ENCODE data around the gene TMEM256. TPM values are rescaled to one million over a fixed set of nuclear protein-coding genes. Genes with fewer than 3 reads are reported as not detected.

Gene TMEM256
- total and polyA plus RNA-seq, 9 donors, result 44.0 to 133 (median 85.2) TPM

GRCh38 chr17:7428557-7428956 is 24.7 kb upstream of the TMEM256 start, which contains the start of gene SPEM3:
TSS of gene SPEM3 (plus strand) at chr17:7428857. CDS start at chr17:7428903, 46 bp downstream.
- WGBS, 3 donors, result 54 to 60% (median 56%) methylated on average over 5 of the region's 5 CpGs

GRCh38 chr17:7427549-7427948 is 23.7 kb upstream of the TMEM256 start:
- no peak overlapping the region for H3K27ac ChIP-seq
- H3K4me3 ChIP-seq, result no peak overlapping the region
- TF ChIP-seq CTCF (IDR thresholded peaks at IDR 0.05) (no peak), EP300 (IDR thresholded peaks at IDR 0.05) (no peak), POLR2A (IDR thresholded peaks at IDR 0.05) (no peak)
- no peaks in the 10 kb centered on the region for H3K36me3 ChIP-seq
- H3K9me3 ChIP-seq, result no peaks in the 10 kb centered on the region
- no peak for DNase-seq
- 79 to 88% (median 82%) methylated on average over 7 of the region's 7 CpGs for WGBS, 3 donors
- no peaks in the 10 kb centered on the region for H3K27me3 ChIP-seq
- intact Hi-C loops (cut with DNase I), result no loop called here
- no peaks in the 10 kb centered on the region for H3K4me1 ChIP-seq (ENCODE audit: insufficient read depth)

More at GRCh38 chr17:7428557-7428956, 24.7 kb upstream of the TMEM256 start, which contains the start of gene SPEM3:
- no peak for DNase-seq
- Histone ChIP-seq H3K4me1 (ENCODE audit: insufficient read depth) (no peaks in the 10 kb centered on the region), H3K27me3 (no peaks in the 10 kb centered on the region), H3K9me3 (no peaks in the 10 kb centered on the region), H3K36me3 (no peaks in the 10 kb centered on the region), H3K27ac (no peak within 1 kb of the TSS), H3K4me3 (no peak within 1 kb of the TSS)
- intact Hi-C loops (cut with DNase I), result no loop called here
- TF ChIP-seq CTCF (IDR thresholded peaks at IDR 0.05) (no peak), EP300 (IDR thresholded peaks at IDR 0.05) (no peak), POLR2A (IDR thresholded peaks at IDR 0.05) (no peak)

- Histone ChIP-seq H3K36me3 (no peaks in the 10 kb centered on the region), H3K27me3 (no peaks in the 10 kb centered on the region), H3K27ac (no peak overlapping the region), H3K4me1 (ENCODE audit: insufficient read depth) (no peaks in the 10 kb centered on the region), H3K4me3 (no peak overlapping the region), H3K9me3 (no peaks in the 10 kb centered on the region)
- intact Hi-C loops (cut with DNase I), result no loop called here
- TF ChIP-seq POLR2A (IDR thresholded peaks at IDR 0.05) (no peak), EP300 (IDR thresholded peaks at IDR 0.05) (no peak), CTCF (IDR thresholded peaks at IDR 0.05) (no peak)
- DNase-seq, result no peak
- 89 to 92% (median 91%) methylated on average over 26 to 29 of the region's 29 CpGs for WGBS, 3 donors
Observed at GRCh38 chr17:7426896-7427489, 23.1 kb upstream of the TMEM256 start.

GRCh38 chr17:7426203-7426863 is 22.4 kb upstream of the TMEM256 start:
- no peak for DNase-seq
- Histone ChIP-seq H3K4me1 (ENCODE audit: insufficient read depth) (no peaks in the 10 kb centered on the region), H3K4me3 (no peak overlapping the region), H3K9me3 (no peaks in the 10 kb centered on the region), H3K27ac (no peak overlapping the region), H3K27me3 (no peaks in the 10 kb centered on the region), H3K36me3 (no peaks in the 10 kb centered on the region)
- TF ChIP-seq POLR2A (IDR thresholded peaks at IDR 0.05), result no peak
- no peak for TF ChIP-seq CTCF (IDR thresholded peaks at IDR 0.05)
- no peak for TF ChIP-seq EP300 (IDR thresholded peaks at IDR 0.05)
- WGBS, 3 donors, result 93 to 95% (median 94%) methylated on average over 30 to 33 of the region's 33 CpGs
- intact Hi-C loops (cut with DNase I), result no loop called here

All from ovary (tissue), 9 donors.